NAMALWA (cell line): ENCODE data around the gene CBX4.

Experiments
- DNase-seq: peaks from one replicate; pipeline ENCODE4 v3.0.0-alpha.2; 2015; ENCODE audit warnings: low spot score

Gene CBX4

DNA sequence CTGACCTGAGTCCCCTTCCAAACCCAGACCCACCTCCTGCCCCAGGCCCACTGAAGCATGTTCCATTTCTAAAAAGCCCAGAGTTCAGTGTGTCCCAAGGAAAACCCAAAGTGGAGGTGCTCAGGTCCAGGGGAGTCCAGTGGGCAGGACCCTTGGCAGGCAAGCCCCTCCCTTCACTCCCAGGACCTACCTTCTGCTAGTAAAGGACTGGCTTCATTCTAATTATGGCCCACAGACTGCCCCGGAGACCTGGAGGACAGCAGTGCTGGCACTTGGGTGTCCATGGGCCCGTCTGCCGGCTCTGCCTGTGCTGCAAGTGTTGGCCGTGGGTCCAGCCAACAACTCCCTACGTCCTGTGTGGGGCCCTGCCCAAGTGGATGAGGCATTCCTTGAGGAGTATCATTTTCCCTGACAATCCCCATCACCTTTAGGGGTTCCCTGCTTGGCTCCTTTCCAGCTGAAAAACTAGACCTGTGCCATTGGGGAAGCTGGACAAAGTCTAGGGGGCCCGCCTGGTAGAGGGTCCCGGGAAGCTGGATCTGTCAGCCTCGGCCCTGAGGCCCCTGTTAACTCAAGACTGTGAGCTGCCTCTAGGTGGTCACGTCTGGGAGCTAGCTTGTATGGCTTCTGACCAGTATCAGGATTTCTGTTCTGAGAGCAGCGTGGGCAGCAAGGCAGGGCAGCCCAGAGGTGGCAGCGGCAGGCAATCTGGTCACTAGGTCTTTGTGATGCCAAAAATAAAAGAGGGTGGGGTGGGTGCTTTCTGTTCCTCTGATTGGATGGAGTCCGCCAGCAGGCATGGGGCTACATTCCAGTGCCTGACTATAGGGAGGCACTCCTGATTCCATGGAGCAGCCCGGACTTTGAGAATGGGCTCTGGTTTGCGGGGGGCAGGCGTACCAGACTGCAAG is 53.1 kb downstream of the CBX4 start:
- no peak for DNase-seq

DNA sequence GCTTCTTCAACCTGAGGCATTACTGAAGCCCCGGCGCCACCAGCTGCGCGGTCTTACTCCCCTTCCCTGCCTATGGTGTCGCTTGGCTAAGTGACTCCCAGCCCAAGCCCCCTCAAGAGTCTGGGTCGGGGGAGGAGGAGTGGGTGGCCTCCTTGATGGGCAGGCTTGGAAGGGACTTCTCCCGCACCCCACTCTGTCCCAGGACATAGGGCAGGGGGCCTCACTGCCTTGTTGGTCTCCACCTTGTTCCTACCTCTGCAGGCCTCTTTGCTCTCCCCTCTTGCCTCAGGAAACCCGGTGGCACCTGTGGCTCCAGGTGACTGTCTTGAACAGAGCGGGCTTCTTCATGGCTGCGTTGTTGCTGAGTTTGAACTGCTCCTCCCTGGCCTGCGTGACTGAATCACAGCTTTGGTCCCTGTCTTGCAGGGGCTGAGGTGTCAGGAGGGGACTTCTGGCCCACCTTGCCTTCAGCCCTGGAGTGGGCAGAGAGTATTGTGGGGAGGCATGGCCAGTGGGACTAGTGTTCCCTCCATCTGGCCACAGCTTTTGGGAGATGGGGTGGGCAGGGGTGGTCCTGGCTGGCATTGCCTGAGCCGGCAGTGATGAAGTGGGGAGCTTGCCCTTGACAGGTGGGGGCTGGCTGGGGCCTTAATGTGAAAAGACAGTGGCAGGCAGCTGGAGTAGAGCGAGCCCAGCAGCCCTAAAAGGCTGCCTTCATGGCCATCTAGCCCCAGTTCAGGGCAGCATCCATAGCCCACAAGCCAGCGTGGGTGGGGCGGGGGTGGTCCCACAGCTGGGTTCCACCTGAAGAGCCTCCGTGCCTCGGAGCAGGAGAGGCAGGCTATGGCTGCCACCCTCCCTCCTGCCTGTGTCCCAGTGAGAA is 54.0 kb downstream of the CBX4 start:
- no peak for DNase-seq

DNA sequence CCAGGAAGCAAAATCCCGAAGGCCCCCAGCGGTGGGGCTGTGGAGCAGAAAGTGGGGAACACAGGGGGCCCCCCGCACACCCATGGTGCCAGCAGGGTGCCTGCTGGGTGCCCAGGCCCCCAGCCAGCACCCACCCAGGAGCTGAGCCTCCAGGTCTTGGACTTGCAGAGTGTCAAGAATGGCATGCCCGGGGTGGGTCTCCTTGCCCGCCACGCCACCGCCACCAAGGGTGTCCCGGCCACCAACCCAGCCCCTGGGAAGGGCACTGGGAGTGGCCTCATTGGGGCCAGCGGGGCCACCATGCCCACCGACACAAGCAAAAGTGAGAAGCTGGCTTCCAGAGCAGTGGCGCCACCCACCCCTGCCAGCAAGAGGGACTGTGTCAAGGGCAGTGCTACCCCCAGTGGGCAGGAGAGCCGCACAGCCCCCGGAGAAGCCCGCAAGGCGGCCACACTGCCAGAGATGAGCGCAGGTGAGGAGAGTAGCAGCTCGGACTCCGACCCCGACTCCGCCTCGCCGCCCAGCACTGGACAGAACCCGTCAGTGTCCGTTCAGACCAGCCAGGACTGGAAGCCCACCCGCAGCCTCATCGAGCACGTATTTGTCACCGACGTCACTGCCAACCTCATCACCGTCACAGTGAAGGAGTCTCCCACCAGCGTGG is 54.8 kb downstream of the CBX4 start:
- DNase-seq, result no peak

DNA sequence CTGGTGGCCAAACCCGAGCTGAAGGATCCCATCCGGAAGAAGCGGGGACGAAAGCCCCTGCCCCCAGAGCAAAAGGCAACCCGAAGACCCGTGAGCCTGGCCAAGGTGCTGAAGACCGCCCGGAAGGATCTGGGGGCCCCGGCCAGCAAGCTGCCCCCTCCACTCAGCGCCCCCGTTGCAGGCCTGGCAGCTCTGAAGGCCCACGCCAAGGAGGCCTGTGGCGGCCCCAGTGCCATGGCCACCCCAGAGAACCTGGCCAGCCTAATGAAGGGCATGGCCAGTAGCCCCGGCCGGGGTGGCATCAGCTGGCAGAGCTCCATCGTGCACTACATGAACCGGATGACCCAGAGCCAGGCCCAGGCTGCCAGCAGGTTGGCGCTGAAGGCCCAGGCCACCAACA is 55.3 kb downstream of the CBX4 start:
- DNase-seq, result no peak
